ENCODE data around the gene EXOC6B. TPM values are rescaled to one million over a fixed set of nuclear protein-coding genes. Genes with fewer than 3 reads are reported as not detected.
A peak's percentile ranks its signal among the peaks of the same experiment; 100 is the strongest.

The EXOC6B gene
- total and polyA plus RNA-seq, 2 experiments from 2014 or later: 8.9 to 18.3 TPM

DNA sequence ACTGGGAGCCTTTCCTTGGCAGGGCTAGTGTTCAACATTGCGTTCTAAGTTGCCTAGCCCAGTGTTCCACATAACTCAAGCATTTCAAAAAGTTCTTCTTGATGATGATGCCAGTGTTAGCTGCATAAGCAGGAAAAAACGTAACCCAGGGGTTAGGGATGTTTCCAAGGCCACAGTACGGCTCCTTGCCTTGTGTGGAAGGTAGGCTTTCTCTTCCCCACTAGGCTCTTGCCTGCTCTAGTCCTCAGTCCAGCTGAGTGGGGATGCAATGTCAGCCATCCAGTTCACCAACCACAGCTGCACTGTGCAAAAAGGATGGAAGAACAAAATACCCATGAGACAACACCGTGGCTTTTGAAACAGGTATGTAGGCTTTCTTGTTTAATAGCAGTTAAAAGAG is 650.2 kb downstream of the EXOC6B start:
- H3K9ac ChIP-seq: no peak overlapping the region
- H3K79me2 ChIP-seq (ENCODE audit: insufficient read depth): no peaks in the 10 kb centered on the region
- in situ Hi-C loops (cut with MboI): loop anchor here (25.0 kb wide), 1 partner anchor 412 kb away; no protein-coding TSS in a partner anchor
- no peaks in the 10 kb centered on the region for H3F3A ChIP-seq (ENCODE audit: insufficient read depth)
- H3K4me2 ChIP-seq (ENCODE audit: unreplicated experiment): no peak overlapping the region
- no peak for DNase-seq
- no peaks in the 10 kb centered on the region for H4K20me1 ChIP-seq (ENCODE audit: insufficient read depth)
- no peak overlapping the region for H3K27ac ChIP-seq
- TF ChIP-seq EZH2phosphoT487 (IDR thresholded peaks at IDR 0.05; ENCODE audit: insufficient read depth, low read depth) (no peak), EZH2 (IDR thresholded peaks at IDR 0.05; ENCODE audit: insufficient read depth, poor library complexity, severe bottlenecking) (no peak)
- no peak overlapping the region for H3K4me3 ChIP-seq
- H3K27me3 ChIP-seq (replicated peaks; ENCODE audit: insufficient read depth): no peaks in the 10 kb centered on the region
- H3K4me1 ChIP-seq (ENCODE audit: insufficient read depth): no peaks in the 10 kb centered on the region
- H3K36me3 ChIP-seq (ENCODE audit: low read depth): no peaks in the 10 kb centered on the region
- H3K9me3 ChIP-seq (ENCODE audit: low read depth): no peaks in the 10 kb centered on the region
- WGBS, 2 experiments (ENCODE audit: low coverage in 1 of 2, low lambda C conversion rate in 2 of 2, missing lambda C conversion rate in 2 of 2): 93 to 94% methylated on average over 4 of the region's 4 CpGs
- peaks cover 4% of the 10 kb centered on the region; the same call in 1 of the 2 replicates for H3K9me2 ChIP-seq (ENCODE audit: insufficient read depth)
- H2AFZ ChIP-seq: no peak overlapping the region

DNA sequence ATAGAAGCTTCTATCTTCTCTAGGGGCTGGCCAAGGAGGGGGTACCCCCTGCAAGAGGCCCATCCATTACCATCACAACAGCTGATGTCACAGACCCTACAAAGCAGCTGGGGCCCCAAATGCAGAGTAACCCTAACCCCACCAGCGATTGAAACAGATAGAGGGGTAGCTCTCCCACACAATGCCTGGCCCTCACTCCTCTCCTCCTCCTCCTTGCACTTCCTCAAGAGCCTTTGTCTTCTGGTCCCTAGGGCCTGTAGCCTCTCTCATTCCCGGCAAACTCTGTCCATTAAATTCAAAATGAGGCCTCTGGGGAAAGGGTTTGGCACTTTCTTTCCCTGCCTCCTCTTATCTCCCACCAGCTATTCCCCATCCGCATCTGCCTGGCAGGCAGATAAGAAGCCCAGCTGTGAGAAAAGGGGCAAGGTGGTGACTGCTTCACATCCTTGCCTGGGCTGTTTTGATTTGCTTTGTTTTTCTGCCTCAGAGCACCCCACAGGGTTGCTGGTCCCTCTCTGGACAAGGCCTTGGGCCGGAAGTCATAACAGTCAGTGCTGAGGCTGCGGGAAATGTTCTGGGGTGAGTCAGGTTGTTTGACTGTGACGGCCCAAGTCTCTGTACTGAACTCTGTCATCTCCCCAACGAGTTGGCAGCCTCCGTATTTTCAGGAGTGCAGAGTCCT is 652.1 kb downstream of the EXOC6B start:
- Histone ChIP-seq H3K9me3 (ENCODE audit: low read depth) (no peaks in the 10 kb centered on the region), H3K4me1 (ENCODE audit: insufficient read depth) (no peaks in the 10 kb centered on the region), H3K4me2 (ENCODE audit: unreplicated experiment) (no peak overlapping the region), H3K79me2 (ENCODE audit: insufficient read depth) (no peaks in the 10 kb centered on the region), H3K27ac (no peak overlapping the region), H3K9me2 (ENCODE audit: insufficient read depth) (peaks cover 4% of the 10 kb centered on the region; the same call in 1 of the 2 replicates), H2AFZ (no peak overlapping the region), H4K20me1 (ENCODE audit: insufficient read depth) (no peaks in the 10 kb centered on the region), H3K27me3 (replicated peaks; ENCODE audit: insufficient read depth) (no peaks in the 10 kb centered on the region), H3K9ac (no peak overlapping the region), H3K4me3 (no peak overlapping the region), H3K36me3 (ENCODE audit: low read depth) (no peaks in the 10 kb centered on the region), H3F3A (ENCODE audit: insufficient read depth) (no peaks in the 10 kb centered on the region)
- 79 to 83% methylated on average over 8 of the region's 8 CpGs for WGBS, 2 experiments (ENCODE audit: low coverage in 1 of 2, low lambda C conversion rate in 2 of 2, missing lambda C conversion rate in 2 of 2)
- DNase-seq: no peak
- TF ChIP-seq EZH2 (IDR thresholded peaks at IDR 0.05; ENCODE audit: insufficient read depth, poor library complexity, severe bottlenecking): no peak
- no peak for TF ChIP-seq EZH2phosphoT487 (IDR thresholded peaks at IDR 0.05; ENCODE audit: insufficient read depth, low read depth)
- in situ Hi-C loops (cut with MboI): no loop called here

DNA sequence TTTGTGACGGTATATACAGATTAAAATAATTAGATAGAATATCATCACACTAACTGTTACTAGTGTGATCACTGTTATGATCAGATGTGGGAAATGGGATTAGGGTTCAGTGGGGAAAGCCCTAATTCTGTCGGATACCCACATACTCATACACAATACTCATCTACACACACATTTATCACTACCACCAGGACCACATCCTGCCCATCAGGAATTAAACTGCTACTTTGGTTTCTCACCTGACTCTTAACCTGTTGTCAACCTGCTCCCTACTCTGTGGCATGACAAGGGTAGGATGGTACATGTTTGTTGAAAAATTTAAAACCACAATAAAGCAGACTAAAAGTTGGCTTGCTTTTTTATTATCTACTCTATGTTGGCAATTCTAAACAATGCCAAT is 653.4 kb downstream of the EXOC6B start:
- TF ChIP-seq EZH2phosphoT487 (IDR thresholded peaks at IDR 0.05; ENCODE audit: insufficient read depth, low read depth) (no peak), EZH2 (IDR thresholded peaks at IDR 0.05; ENCODE audit: insufficient read depth, poor library complexity, severe bottlenecking) (no peak)
- Histone ChIP-seq H3K9me2 (ENCODE audit: insufficient read depth) (peaks cover 4% of the 10 kb centered on the region; the same call in 1 of the 2 replicates), H3K27ac (no peak overlapping the region), H3F3A (ENCODE audit: insufficient read depth) (peaks cover 1% of the 10 kb centered on the region; the same call in 1 of the 2 replicates), H3K9ac (no peak overlapping the region), H3K36me3 (ENCODE audit: low read depth) (no peaks in the 10 kb centered on the region), H4K20me1 (ENCODE audit: insufficient read depth) (no peaks in the 10 kb centered on the region), H3K9me3 (ENCODE audit: low read depth) (no peaks in the 10 kb centered on the region), H3K4me1 (ENCODE audit: insufficient read depth) (no peaks in the 10 kb centered on the region), H3K27me3 (replicated peaks; ENCODE audit: insufficient read depth) (no peaks in the 10 kb centered on the region), H2AFZ (no peak overlapping the region), H3K79me2 (ENCODE audit: insufficient read depth) (no peaks in the 10 kb centered on the region), H3K4me2 (ENCODE audit: unreplicated experiment) (no peak overlapping the region), H3K4me3 (no peak overlapping the region)
- no peak for DNase-seq
- in situ Hi-C loops (cut with MboI): no loop called here
- WGBS, 2 experiments (ENCODE audit: low coverage in 1 of 2, low lambda C conversion rate in 2 of 2, missing lambda C conversion rate in 2 of 2): 92 to 96% methylated on average over 2 of the region's 2 CpGs

DNA sequence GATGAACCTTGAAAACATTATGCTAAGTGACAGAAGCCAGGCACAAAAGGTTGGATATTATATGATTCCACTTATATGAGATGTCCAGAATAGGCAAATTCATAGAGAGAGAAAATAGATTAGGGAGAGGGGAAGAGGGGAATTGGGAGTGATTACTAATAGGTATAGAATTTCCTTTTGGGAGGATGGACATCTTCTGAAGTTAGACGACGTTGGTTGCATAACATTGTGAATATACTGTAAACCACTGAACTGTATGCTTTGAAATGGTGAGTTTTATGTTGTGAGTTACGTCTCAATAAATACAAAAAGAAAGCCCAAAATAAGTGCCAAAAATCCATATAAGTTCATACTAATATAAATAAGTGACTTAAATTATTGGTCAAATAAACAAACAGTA is 659.6 kb downstream of the EXOC6B start:
- in situ Hi-C loops (cut with MboI): no loop called here
- 33 to 35% methylated on average over 3 of the region's 3 CpGs for WGBS, 2 experiments (ENCODE audit: low coverage in 1 of 2, low lambda C conversion rate in 2 of 2, missing lambda C conversion rate in 2 of 2)
- TF ChIP-seq EZH2phosphoT487 (IDR thresholded peaks at IDR 0.05; ENCODE audit: insufficient read depth, low read depth): no peak
- TF ChIP-seq EZH2 (IDR thresholded peaks at IDR 0.05; ENCODE audit: insufficient read depth, poor library complexity, severe bottlenecking): no peak
- Histone ChIP-seq H3K9me3 (ENCODE audit: low read depth) (no peaks in the 10 kb centered on the region), H3K4me2 (ENCODE audit: unreplicated experiment) (peak overlapping the region; percentile 36), H3K4me3 (0 out of 2 replicates have a peak overlapping the region, but pooled peaks have one; percentile 3), H4K20me1 (ENCODE audit: insufficient read depth) (no peaks in the 10 kb centered on the region), H3K4me1 (ENCODE audit: insufficient read depth) (peaks cover 23% of the 10 kb centered on the region), H3K36me3 (ENCODE audit: low read depth) (no peaks in the 10 kb centered on the region), H3K9ac (no peak overlapping the region), H2AFZ (no peak overlapping the region), H3F3A (ENCODE audit: insufficient read depth) (peaks cover 25% of the 10 kb centered on the region), H3K27me3 (replicated peaks; ENCODE audit: insufficient read depth) (no peaks in the 10 kb centered on the region), H3K79me2 (ENCODE audit: insufficient read depth) (no peaks in the 10 kb centered on the region), H3K27ac (no peak overlapping the region), H3K9me2 (ENCODE audit: insufficient read depth) (no peaks in the 10 kb centered on the region)
- DNase-seq: peak; percentile 46
